Endodermal cell (in vitro differentiated cells): ENCODE measurements around the gene SHISAL2A. TPM values are rescaled to one million over a fixed set of nuclear protein-coding genes. Genes with fewer than 3 reads are reported as not detected.

Experiments
- DNase-seq: peaks from one replicate; pipeline ENCODE4 v3.0.0-alpha.2; 2017
- H3K27ac ChIP-seq: 2 replicates; pipeline ENCODE4 v1.5.1; 2013; ENCODE audit warnings: mild to moderate bottlenecking, low read depth, low read length, moderate library complexity
- H3K27me3 ChIP-seq: 2 replicates; pipeline ENCODE4 v1.6.1; 2013; ENCODE audit warnings: mild to moderate bottlenecking, low read length, moderate library complexity; ENCODE audit not compliant: insufficient read depth, control insufficient read depth, poor library complexity, severe bottlenecking
- H3K36me3 ChIP-seq: 2 replicates; pipeline ENCODE4 v1.7.0; 2013; ENCODE audit warnings: mild to moderate bottlenecking, low read length, moderate library complexity; ENCODE audit not compliant: control insufficient read depth, insufficient read depth
- H3K4me1 ChIP-seq: one replicate; pipeline ENCODE4 v1.7.0; 2013; ENCODE audit warnings: low read length; ENCODE audit not compliant: control insufficient read depth, insufficient read depth
- H3K4me3 ChIP-seq: 2 replicates; pipeline ENCODE4 v1.5.1; 2013; ENCODE audit warnings: mild to moderate bottlenecking, low read length, moderate library complexity
- H3K9ac ChIP-seq: 2 replicates; pipeline ENCODE4 v1.6.1; 2013; ENCODE audit warnings: mild to moderate bottlenecking, low read length, moderate library complexity; ENCODE audit not compliant: poor library complexity, severe bottlenecking; ENCODE audit errors: extremely low read depth
- H3K9me3 ChIP-seq: 2 replicates; pipeline ENCODE4 v1.6.1; 2013; ENCODE audit warnings: mild to moderate bottlenecking, low read length, moderate library complexity; ENCODE audit not compliant: control insufficient read depth
- H3K27ac Mint-ChIP-seq: 2 replicates; pipeline ENCODE4 v1.8.0; 2020; ENCODE audit warnings: mixed read lengths
- H3K27me3 Mint-ChIP-seq: 2 replicates; pipeline ENCODE4 v1.8.0; 2021; ENCODE audit warnings: mild to moderate bottlenecking, mixed read lengths; ENCODE audit not compliant: insufficient read depth
- H3K36me3 Mint-ChIP-seq: 2 replicates; pipeline ENCODE4 v1.8.0; 2020; ENCODE audit warnings: low read depth, mixed read lengths
- H3K4me1 Mint-ChIP-seq: 2 replicates; pipeline ENCODE4 v1.8.0; 2020; ENCODE audit warnings: mixed read lengths
- H3K4me3 Mint-ChIP-seq: 2 replicates; pipeline ENCODE4 v1.8.0; 2020; ENCODE audit warnings: mild to moderate bottlenecking, moderate library complexity, mixed read lengths
- H3K9me3 Mint-ChIP-seq: 2 replicates; pipeline ENCODE4 v1.8.0; 2020; ENCODE audit warnings: mild to moderate bottlenecking, mixed read lengths
- WGBS, 2 experiments: methylation state at CpG; one replicate each; pipeline versions ENCODE4 v1.1.5 to v1.1.7; 2013; ENCODE audit warnings: missing lambda C conversion rate in 2 of 2, mixed read lengths in 1 of 2; ENCODE audit not compliant: insufficient coverage in 1 of 2, insufficient read length in 1 of 2; 5-methylcytosine and 5-hydroxymethylcytosine counted together
- total RNA-seq, 2 donors: library from RNA; stranded (reverse); fragmentation: NEBNext Ultra II Directional in 1 of 2; extraction: Animal tissue kit (Norgen Biotek cat#: 25700) in 1 of 2; gene quantifications; 2 replicates in 1 of 2; 3 replicates in 1 of 2; pipeline ENCODE4 v1.2.1, GENCODE V29; 2021
- TF ChIP-seq, protein P1 (sequence below): fragments of 200-600 bp; sonication (generic); conservative IDR thresholded peaks from 2 replicates; pipeline ENCODE4 v1.5.0; 2021; ENCODE audit warnings: antibody characterized with exemption, mild to moderate bottlenecking

The SHISAL2A gene
- total RNA-seq, 2 donors from 2014 or later, result 1.5 to 5.3 TPM

GRCh38 chr1:52598729-52599128, 34.2 kb upstream of the SHISAL2A start:
- Histone ChIP-seq H3K27me3 (peaks cover 48% of the 10 kb centered on the region), H3K9me3 (no peaks in the 10 kb centered on the region), H3K36me3 (no peaks in the 10 kb centered on the region), H3K27ac (no peak overlapping the region), H3K4me1 (no peaks in the 10 kb centered on the region), H3K4me3 (no peak overlapping the region), H3K9ac (no peak overlapping the region)
- no peak overlapping the region for H3K4me3 Mint-ChIP-seq
- no peak for DNase-seq
- H3K36me3 Mint-ChIP-seq, result no peaks in the 10 kb centered on the region
- no peak overlapping the region for H3K27ac Mint-ChIP-seq
- peaks cover 21% of the 10 kb centered on the region for H3K4me1 Mint-ChIP-seq
- WGBS, 2 experiments, result 88 to 92% methylated on average over 5 to 7 of the region's 7 CpGs
- H3K27me3 Mint-ChIP-seq, result peaks cover 52% of the 10 kb centered on the region
- H3K9me3 Mint-ChIP-seq, result no peaks in the 10 kb centered on the region
- TF ChIP-seq, protein P1, sequence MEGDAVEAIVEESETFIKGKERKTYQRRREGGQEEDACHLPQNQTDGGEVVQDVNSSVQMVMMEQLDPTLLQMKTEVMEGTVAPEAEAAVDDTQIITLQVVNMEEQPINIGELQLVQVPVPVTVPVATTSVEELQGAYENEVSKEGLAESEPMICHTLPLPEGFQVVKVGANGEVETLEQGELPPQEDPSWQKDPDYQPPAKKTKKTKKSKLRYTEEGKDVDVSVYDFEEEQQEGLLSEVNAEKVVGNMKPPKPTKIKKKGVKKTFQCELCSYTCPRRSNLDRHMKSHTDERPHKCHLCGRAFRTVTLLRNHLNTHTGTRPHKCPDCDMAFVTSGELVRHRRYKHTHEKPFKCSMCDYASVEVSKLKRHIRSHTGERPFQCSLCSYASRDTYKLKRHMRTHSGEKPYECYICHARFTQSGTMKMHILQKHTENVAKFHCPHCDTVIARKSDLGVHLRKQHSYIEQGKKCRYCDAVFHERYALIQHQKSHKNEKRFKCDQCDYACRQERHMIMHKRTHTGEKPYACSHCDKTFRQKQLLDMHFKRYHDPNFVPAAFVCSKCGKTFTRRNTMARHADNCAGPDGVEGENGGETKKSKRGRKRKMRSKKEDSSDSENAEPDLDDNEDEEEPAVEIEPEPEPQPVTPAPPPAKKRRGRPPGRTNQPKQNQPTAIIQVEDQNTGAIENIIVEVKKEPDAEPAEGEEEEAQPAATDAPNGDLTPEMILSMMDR, result no peak

DNA sequence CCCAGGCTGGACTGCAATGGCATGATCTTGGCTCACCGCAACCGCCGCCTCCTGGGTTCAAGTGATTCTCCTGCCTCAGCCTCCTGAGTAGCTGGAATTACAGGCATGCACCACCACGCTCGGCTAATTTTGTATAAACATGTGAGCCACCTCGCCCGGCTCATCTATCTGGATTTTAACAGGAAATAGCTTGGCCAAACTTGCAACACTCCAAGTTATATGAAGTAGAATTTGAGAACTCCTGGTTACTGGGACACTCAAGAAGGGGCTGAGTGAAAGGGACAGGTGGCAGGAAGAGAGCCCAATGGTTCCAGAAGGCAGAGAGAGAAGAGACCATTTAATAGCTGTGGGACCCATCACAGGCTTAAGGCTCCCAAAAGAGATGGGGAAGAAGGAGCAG, 33.7 kb upstream of the SHISAL2A start:
- Histone ChIP-seq H3K4me3 (no peak overlapping the region), H3K27me3 (peaks cover 53% of the 10 kb centered on the region), H3K9ac (no peak overlapping the region), H3K9me3 (no peaks in the 10 kb centered on the region), H3K27ac (no peak overlapping the region), H3K36me3 (no peaks in the 10 kb centered on the region), H3K4me1 (no peaks in the 10 kb centered on the region)
- Mint-ChIP-seq H3K4me1 (peaks cover 21% of the 10 kb centered on the region), H3K4me3 (no peak overlapping the region), H3K9me3 (no peaks in the 10 kb centered on the region), H3K27me3 (peaks cover 57% of the 10 kb centered on the region), H3K36me3 (peaks cover under 1% of the 10 kb centered on the region), H3K27ac (no peak overlapping the region)
- WGBS, 2 experiments, result 95 to 96% methylated on average over 7 of the region's 7 CpGs
- TF ChIP-seq, protein P1, result no peak
- no peak for DNase-seq

DNA sequence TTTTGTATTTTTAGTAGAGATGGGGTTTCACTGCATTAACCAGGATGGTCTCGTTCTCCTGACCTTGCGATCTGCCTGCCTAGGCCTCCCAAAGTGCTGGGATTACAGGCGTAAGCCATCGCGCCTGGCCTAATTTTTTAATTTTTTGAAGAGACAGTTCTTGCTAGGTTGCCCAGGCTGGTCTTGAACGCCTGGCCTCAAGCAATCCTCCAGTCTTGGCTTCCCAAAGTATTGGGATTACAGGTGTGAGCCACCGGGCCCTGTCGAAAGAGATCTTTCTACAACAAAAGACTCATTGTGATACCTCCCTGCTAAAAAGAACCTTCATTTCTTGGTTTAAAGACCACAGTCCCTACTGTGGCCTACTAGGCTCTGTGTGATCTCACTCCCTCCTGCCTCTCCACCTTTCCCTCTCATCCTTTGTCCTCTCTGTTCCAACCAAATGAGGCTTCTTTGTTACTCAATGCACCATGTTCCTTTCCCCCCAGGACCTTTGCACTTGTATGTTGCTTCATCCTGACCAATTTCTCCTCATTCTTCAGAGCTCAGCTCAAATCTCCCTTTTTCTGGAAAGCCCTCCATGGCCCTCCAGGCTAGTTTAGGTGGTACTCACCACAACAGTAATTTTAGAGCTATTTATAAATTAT, 32.3 kb upstream of the SHISAL2A start:
- TF ChIP-seq, protein P1, result no peak
- 86 to 94% methylated on average over 8 of the region's 8 CpGs for WGBS, 2 experiments
- no peaks in the 10 kb centered on the region for H3K4me1 ChIP-seq
- DNase-seq, result no peak
- H3K27ac Mint-ChIP-seq, result no peak overlapping the region
- peaks cover 3% of the 10 kb centered on the region for H3K36me3 Mint-ChIP-seq
- H3K27ac ChIP-seq, result no peak overlapping the region
- no peaks in the 10 kb centered on the region for H3K36me3 ChIP-seq
- H3K4me3 Mint-ChIP-seq, result no peak overlapping the region
- H3K9me3 Mint-ChIP-seq, result no peaks in the 10 kb centered on the region
- peaks cover 15% of the 10 kb centered on the region for H3K4me1 Mint-ChIP-seq
- H3K27me3 ChIP-seq, result peaks cover 64% of the 10 kb centered on the region
- H3K4me3 ChIP-seq, result no peak overlapping the region
- no peak overlapping the region for H3K9ac ChIP-seq
- H3K27me3 Mint-ChIP-seq, result peaks cover 70% of the 10 kb centered on the region
- H3K9me3 ChIP-seq, result no peaks in the 10 kb centered on the region
